Activated CD4-positive, alpha-beta T cell treated with anti-CD3 and anti-CD28 coated beads for 24 hours (primary cell): ENCODE data around the gene BCDIN3D.

ENCODE experiments used
- DNase-seq, 2 donors: peaks; one replicate each; pipeline ENCODE4 v3.0.0-alpha.2; 2020; ENCODE audit warnings: low read depth in 2 of 2

The BCDIN3D gene

GRCh38 chr12:49797449-49797776 lies 45.5 kb downstream of the BCDIN3D start:
- no peak for DNase-seq

DNA sequence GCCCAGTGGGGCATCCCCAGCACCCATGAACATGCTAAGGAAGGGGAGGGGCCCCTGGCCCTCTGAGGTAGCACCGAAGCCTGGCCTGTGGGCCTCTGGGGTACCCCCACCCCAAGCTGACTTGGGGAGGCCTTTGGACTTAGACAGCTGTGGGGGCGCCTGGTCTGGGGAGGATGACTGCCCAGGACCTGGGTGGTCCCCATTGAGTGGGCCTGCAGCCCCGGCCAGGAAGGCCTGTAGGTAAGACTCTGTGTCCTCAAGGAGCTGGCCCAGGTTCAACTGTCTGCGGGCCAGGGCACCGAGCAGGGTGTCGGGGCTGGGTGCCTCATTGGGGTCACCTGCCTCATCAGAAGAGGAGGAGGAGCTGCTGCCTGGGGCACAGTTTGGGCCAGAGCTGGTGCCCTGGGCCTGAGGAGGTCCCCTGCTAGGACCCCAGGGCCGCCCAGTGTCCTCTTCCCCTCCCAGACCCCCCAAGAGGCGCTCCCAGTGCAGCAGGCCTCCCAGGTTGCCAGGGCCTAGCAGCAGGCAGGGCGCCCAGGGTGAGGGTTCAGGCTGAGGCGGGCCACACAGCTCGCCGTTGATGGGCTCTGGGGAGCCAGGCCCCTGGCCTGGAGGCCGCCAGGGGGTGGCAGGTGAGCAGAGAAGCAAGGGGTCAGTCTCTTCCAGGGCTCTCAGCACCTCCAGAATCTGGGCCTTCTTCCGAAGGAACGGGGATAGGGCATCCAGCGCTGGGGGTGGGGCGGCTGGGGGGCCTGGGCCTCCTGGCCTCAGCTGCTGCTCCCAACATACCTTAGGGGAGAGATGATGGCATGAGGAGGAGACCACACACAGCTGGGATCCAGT lies 46.1 kb downstream of the BCDIN3D start:
- no peak for DNase-seq

GRCh38 chr12:49796155-49796554 lies 46.8 kb downstream of the BCDIN3D start:
- DNase-seq, result no peak

DNA sequence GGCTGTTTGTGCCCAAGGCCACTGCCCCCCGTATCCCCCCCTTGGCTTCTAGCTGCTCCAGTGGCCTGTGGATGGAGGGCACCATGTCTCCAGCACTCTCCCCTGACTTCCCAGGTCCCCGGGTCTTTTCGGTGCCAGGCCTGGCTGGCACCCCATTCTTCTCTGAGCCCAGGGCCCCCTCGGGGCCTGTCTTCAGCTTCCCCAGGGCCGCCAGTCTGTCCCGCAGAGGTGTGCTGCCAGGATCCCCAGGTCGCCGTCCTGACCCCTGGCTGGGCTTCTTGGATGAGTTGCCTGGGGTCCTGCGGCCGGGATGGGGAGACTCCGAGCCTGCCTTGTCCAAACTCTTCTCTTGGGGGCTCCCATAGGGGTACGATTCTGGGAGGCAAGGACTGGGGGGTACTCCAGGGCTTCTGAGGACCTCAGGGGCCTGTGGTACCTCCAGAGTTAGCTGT lies 47.2 kb downstream of the BCDIN3D start:
- DNase-seq, result no peak

DNA sequence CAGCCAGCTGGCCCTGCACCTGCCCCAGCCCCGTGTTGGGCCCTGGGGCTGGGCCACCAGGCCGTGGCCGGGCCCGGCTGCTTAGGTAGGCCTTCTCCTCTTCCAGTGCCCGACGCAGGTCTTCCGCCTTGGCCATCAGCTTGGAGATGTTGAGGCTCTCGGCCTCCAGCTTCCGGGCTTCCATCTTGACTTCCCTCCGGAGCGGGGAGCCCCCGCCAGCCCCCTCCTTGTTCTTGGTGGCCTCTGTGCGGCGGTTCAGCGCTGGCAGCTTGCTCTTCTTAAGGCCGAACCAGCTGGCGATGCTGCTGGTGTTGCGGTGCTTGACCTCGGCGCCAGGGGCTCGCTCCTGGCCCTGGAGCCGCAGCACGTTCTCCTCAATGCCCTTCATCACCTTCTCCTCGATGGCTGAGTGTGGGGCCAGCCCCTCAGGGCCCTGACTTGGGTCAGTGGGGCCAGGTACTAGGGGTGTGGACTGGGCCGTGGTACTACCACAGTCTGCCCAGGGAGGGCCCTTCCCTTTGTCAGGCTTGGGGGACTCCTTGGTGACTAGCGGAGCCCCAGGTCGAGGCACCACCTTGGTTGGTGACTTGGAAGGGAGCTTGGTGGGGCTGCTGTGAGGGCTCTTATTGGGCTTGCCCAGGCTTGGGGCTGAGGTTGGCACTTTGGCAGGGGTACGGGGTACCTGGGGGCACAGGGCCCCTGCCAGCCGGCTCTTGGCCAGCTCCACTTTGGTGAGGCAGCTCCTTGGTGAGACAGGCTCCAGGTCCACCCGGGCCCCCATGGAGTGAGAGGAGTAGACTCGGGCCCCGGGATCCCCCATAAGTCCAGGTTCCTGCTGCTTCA lies 47.9 kb downstream of the BCDIN3D start:
- no peak for DNase-seq

DNA sequence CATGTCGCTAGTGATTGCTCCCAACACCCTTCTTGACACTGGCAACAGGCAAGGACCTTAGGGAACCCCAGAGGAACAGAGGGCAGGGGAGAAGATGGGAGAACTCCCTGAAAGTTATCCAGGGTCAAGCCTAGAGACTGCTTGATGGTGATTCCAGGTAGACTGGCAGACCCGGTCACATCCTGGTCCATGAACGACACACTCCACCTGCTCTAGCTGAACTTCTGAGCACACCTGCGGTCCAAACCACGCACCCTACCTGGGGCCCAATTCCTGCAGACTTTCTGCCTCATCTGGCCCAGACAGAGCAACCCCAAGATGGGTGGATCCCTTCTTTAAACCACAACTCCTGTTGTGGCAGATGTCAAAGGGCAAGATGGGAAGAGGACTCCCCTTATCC lies 48.9 kb downstream of the BCDIN3D start:
- no peak for DNase-seq

DNA sequence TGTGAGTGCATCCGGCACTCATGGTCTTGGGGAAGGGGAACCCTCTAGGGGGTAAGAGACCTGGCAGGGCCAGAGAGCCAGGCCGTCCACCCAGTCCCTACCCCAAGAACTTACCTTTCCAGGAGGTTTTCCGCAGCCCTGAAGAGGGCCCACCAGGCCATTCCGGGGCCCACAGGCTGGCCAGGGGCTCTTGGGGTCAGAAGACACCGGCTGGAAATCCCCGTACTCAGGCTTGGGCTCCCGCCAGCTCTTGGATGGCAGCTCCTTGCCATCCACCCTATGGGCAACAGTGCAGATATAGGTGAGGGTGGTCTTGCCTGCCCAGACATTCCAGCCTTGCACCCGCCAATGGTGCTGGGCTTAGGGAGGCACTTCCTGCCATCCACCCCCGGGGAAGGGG lies 49.3 kb downstream of the BCDIN3D start:
- no peak for DNase-seq

- no peak for DNase-seq
Measured at GRCh38 chr12:49792976-49793580, 49.8 kb downstream of the BCDIN3D start.

GRCh38 chr12:49792181-49792970 lies 50.5 kb downstream of the BCDIN3D start:
- DNase-seq, result no peak

DNA sequence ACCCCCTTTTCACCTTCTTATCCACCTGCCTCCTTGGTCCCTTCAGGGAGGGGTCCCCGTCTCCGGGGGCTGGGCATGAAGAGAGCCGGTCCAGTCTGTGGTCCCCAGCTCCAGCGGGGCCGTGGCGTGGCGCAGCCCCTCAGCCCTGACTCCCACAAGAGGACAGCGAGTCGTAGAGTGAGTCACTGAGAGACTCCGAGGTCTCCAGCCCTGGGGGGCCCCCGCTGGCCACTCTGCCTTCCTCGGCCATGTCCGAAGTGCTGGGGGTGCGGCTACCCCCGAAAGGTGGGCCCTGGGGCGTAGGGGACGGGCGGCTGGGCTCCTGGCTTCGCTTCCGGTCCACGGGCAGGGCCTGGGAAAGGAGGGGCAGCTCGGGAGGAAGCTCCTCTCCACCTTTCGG lies 51.2 kb downstream of the BCDIN3D start:
- no peak for DNase-seq

DNA sequence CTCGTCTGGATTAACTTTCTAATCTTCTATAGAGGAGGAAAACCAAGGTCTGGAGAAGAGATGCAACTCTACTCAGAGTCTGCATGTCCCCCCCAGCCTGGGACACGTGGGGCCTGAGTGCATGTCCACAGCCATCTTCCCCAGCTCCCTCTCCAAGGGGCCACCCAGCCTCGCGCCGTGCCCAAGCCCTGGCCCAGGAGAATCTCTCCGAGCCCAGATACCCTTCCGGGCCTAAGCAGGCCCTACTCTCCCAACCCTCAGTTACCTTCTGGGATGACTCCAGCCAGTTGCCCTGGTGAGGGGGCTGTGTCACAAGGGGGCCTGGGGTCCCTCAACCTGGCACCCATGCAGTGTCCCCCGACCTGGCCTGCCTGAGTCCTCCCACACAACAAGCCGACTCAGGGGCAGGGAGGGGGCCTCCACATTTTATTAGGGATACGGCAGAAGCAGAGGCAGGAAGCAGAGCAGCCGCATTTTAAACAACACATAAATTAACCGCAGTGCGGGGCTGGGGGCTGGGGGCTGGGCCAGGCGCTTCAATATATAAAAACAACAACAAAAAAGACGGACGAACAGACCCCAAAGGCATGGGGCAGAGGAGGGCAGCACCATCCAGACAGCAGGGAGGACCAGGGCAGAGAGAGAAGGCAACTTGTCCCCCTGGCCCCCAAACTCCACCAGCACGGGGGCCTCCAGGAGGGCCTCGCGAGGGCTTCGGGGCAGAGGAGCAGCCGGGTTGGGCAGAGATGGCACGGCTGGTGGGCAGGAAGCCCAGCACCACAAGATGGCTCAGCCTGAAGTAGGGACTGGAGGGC lies 52.0 kb downstream of the BCDIN3D start:
- DNase-seq, result no peak

DNA sequence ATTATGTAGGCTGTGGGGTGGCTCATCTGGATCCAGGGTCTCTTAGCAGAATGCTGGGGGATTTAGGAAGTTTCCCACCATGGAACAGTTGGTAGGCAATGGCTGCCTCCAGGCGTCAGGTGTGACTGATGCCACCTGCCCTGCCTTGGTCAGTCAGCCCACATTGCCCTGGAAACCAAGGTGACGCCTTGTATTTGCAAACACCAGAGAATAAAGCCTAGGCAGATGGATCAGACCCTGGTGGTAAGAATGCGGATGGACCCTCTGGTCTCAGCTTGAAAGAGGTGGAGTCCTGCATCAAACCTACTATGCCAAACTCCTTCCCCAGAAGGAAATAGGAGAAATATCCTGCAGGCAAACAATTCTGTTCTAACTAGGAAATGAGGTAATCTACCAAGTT lies 52.9 kb downstream of the BCDIN3D start:
- DNase-seq, result no peak

DNA sequence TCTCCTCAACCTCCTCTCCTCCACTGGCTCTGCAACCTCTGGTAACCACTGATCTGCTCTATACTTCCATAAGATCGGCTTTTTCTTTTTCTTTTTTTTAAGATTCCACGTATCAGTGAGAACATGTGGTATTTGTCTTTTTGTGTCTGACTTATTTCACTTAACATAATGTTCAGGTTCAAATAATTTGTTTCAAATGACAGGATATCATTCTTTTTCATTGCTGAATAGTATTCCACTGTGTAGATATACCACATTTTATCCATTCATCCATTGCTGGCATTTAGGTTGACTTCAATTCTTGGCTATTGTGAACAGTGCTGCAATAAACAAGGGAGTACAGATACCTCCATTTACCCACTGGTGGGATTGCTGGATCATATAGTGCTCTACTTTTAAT lies 55.2 kb downstream of the BCDIN3D start:
- no peak for DNase-seq
